Muscle of back (tissue), 11 donors: ENCODE results near the gene C1orf21. TPM values are rescaled to one million over a fixed set of nuclear protein-coding genes. Genes with fewer than 3 reads are reported as not detected.

Experiments
- DNase-seq, 3 donors: peaks; one replicate each; pipeline versions ENCODE4 v3.0.0 to v3.0.0-alpha.2; 2013
- polyA plus RNA-seq, 10 donors: library from polyadenylated mRNA; unstranded; fragments of 120-200 nt; gene quantifications; one replicate each; pipeline ENCODE4 v1.2.1, GENCODE V29; 2013; ENCODE audit not compliant: insufficient read length in 10 of 10

C1orf21 gene
- polyA plus RNA-seq, 10 donors = 42.4 to 59.1 (median 52.9) TPM

DNA sequence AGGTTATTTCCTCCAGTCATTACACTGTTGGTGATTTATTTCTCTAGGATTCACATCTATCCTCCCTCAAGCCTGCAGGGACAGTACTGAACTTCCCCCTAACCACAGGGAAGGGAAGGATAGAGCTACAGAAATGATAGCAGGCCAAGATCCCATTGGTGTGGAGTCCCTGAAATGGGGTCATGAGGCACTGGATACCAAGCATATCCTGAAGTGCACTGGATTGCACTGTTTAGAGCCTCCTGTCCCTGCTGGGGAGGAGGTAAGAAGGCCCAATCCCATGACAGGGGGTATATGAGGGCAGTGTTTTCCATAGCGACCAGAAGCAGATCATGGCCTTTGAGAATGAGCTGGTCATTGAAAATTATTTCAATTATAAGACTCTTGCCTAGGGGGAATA, 56.8 kb downstream of the C1orf21 start:
- no peak for DNase-seq

GRCh38 chr1:184445997-184446396, 59.2 kb downstream of the C1orf21 start:
- no peak for DNase-seq

DNA sequence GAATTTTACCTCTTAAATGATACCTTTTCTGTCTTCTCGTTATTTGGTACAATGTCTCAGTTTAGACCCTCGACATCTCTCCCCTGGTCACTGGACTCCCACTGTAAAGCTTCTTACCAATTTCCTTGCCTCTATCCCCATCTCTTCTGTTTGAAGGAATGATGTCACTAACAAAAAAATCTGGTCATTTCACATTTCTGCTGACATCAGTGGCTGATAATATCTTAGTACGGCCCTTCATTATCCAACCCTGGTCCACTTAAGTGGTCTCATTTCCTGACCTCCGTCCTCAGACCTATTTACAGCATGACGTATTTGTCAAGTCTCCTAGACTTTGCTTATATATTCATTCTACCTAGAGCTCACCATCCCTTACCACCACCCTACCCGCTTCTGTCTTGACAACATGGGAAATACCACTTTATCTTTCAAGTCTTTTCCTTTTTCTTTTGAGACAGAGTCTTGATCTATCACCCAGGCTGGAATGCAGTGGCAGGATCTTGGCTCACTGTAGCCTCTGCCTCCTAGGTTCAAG, 60.9 kb downstream of the C1orf21 start:
- no peak for DNase-seq

- DNase-seq = no peak
Observed at GRCh38 chr1:184449916-184450315, 63.1 kb downstream of the C1orf21 start.

- no peak for DNase-seq
Observed at GRCh38 chr1:184455786-184456185, 69.0 kb downstream of the C1orf21 start.

DNA sequence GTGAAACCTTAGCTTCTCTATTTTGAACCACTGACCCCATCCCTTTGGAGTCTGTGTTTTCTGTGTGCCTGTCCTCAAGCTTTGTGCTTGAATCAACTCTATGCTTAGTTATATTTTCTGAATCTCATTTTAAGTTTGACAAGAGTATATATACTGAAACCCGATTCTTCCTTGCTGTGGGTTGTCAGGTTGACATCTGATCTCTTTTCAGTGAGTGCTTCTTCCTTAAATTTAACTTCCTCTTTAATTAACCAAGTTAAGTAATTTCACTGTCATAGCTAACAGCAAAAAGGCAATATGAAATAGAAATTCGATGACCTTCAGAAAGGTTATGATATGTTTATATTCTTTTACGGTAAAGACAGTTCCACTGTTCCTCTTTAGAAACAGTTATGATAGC, 69.4 kb downstream of the C1orf21 start:
- no peak for DNase-seq

GRCh38 chr1:184457500-184457899, 70.7 kb downstream of the C1orf21 start:
- DNase-seq = peak in 1 of 3 donors; percentile 19

DNA sequence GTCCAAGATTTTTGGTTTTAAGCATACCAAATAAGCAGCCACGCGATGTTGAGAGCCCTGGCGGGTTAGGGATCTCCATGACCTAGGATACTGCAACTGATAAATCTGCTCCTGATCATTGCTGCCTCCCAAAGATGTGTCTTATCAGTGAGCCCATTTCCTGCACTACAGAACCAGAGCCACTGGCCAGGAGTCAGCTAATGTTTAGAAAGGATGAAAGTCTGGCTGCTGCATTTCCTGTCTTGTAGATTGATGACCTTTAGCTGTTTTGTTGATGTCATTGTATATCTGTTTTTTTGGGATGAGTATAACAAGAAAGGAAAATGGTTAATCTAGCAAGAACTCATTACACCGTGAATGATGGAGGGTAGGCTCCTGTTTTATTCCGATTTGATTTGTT, 74.5 kb downstream of the C1orf21 start:
- DNase-seq = no peak

- no peak for DNase-seq
Observed at GRCh38 chr1:184462155-184462554, 75.3 kb downstream of the C1orf21 start.

DNA sequence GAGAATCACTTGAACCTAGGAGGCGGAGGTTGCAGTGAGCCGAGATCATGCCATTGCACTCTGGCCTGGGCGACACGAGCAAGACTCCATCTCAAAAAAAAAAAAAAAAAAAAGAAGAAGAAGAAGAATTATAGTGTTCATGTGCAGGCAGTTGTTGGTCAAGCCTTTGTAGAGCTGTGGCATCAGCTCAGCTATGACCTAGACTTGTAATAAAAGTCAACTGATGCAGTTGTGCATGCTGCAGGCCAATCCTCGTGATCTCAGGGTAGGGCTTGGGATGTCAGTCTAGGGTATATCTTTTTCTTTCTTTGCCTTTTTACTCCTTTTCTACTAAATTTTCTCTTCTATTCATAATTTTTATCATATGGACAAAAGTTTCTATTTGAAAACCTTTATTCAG, 76.2 kb downstream of the C1orf21 start:
- no peak for DNase-seq

GRCh38 chr1:184463680-184464079, 76.9 kb downstream of the C1orf21 start:
- no peak for DNase-seq

DNA sequence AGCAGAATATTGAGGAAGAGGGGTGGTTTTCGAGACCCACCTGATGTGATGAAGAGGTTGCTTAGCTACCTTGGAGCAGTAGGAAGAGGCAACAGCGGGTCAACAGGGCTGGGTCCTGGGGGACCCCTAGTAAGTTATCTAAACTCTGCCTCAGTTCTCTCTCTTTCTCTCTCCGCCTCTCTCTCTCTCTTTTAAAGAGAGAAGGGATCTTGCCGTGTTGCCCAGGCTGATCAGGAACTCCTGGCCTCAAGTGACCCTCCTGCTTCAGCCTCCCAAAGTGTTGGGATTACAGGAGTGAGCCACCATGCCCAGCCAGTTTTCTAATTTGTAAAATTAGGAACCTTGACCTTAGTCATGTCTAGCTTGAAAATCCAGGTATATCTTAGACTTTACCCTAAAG, 77.9 kb downstream of the C1orf21 start:
- no peak for DNase-seq

DNA sequence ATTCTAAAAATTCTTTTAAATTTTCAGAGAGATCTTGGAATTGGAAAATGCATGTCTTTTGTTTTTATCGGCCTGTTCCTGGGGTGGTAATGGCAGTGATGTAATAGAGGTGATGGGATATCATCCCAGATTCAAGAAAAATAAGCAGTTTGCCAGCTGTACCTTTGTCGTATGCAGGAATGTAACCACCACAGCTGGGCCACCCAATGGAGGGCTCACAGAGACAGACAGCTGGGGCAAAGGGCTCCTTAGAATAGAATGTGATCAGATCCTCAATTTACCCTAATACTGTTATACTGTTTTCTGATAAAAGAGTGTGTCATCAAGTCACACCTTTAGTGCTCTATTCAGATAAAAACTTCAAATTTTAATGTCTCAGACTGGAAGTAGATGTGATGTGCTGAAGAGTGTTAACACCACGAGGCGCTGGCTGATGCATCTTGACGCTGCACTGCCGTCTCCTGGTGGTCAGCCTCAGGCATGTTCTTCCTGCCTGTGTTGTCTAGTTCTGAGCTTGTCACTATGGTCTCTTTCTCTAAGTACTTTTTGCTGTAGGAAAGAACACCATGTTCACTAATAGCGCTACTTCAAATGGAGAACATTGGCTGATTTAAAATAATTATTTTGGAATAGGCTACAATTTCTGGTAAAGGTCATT, 78.8 kb downstream of the C1orf21 start:
- DNase-seq = no peak

DNA sequence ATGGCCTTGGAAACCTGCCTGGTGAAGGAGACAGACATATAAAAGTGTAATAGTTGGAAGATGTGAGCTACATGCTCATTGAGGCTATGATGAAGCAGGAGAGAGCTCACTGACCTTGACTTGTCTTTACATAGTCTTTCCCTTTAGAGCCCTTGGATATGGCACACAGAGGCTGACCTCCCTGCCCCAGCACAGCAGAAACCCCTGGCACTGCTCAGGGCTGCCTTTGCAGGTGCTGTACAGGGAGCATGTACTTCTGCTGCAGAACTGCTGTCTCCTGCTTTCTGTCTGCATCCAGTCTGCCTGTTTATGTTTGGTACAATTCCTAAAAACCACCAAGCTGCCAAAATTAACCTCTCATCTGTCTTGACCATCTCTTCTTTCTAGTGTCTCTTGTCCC, 80.5 kb downstream of the C1orf21 start:
- no peak for DNase-seq

DNA sequence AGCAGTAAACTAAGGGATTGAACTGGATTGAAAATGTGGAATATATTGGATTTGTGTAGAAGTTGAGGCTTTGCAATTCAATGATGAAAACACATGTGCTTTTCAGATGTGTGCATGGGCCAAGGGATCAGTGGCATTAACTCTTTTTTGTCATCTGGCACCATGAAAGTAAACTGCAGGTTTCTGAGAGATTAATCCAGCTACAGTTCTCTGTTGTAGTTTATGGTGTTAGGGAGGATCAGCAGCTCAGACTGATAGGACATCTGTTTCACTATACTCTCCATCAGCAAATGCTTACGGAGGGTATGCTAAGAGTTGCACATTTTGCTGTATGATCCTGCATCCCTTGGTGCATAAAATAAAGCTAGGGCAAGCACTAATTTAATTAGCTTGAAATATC, 82.6 kb downstream of the C1orf21 start:
- DNase-seq = no peak

GRCh38 chr1:184471686-184472085, 84.9 kb downstream of the C1orf21 start:
- no peak for DNase-seq

DNA sequence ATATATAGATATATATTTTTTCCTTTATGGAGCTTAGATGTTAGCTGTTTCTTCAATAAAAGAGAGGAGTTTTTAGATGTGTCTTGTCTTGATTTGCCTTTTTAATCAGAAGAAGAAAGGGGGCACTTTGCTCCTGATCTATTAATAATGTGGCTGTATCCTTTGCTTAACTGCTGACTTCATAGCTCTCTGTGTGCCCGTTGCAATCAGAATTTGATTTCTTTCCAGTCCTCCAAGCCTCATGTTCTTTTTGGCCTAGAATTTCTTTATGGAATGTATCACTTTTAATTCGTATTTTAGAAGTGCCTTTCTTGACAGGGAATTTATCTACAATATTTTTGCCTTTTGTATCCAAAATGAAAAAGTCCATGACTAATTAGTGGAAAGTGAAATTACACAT, 85.3 kb downstream of the C1orf21 start:
- DNase-seq = peak in 1 of 3 donors; percentile 50

GRCh38 chr1:184473176-184473966, 86.5 kb downstream of the C1orf21 start:
- no peak for DNase-seq

DNA sequence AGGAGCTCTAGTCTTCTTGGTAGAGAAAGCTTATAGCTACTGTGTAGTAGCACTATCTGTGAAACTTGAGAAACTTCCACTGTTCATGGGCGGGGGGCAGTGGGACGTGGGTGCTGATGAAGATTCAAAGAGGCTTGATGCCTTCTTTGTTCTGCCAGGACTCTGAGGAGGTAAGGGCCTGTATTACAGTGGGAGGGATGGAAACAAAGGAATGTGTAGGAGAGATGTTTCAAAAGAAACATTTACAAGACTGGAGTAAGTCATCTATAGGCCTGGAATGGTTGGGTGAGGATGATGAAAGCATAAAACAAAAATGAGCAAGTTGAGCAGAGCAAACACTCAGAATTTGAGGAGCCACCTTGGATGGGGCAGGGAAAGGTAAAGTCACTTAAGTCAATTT, 89.4 kb downstream of the C1orf21 start:
- DNase-seq = no peak

DNA sequence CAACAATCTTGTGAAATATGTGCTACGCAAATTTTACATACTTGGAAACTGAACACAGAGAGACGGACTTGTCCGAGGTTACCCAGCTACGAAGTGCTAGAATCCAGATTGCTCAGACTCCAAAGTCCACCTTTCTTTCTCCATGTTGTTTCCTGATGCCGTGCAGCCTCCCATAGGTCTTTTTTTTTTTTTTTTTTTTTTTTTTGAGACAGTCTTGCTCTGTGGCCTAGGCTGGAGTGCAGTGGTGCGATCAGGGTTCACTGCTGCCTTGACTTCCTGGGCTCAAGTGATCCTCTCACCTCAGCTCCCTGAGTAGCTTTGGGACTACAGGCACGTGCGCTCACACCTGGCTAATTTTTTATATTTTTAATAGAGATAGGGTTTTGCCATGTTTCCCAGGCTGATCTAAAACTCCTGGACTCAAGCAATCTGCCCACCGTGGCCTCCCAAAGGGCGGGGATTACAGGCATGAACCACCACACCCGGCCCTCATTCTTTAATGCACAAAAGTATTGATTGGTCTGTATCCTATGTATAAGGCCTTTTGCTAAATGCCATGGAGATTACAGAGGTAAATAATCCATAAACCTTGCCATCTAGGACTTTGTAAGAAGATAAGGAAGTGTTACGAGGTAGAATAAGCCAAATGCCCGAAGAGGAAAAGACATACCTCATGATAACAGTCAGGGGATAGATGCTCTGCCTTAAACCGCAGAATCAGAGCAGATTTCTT, 92.8 kb downstream of the C1orf21 start:
- no peak for DNase-seq

DNA sequence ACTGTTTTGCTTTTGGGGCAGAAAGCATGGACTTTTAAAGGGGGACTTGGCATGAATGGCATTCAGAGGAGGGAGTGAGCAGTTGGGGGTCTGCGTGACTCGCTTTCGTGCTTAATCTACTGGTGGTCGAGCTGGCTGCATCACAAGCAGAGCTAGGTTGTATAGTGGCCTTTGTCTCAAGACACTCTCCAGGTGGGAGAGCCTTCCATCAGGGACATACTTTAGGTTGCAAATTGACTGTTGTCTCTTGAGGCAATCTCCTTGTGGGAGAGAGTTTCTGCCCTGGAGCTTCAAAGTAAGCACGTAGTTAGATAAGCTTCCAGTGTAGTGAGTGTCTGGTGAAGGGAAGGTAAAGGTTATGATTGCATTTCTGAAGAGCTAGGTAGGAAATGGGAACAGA, 93.9 kb downstream of the C1orf21 start:
- DNase-seq = no peak

GRCh38 chr1:184482136-184482535, 95.3 kb downstream of the C1orf21 start:
- DNase-seq = peak; percentile 78 to 94 (median 84)
